H9 (cell line): ENCODE results near the gene PKMYT1. TPM values are rescaled to one million over a fixed set of nuclear protein-coding genes. Genes with fewer than 3 reads are reported as not detected.

Source experiments
- DNase-seq: peaks from one replicate; pipeline ENCODE4 v3.0.0-alpha.2; 2017
- H2AFZ ChIP-seq: one replicate; pipeline ENCODE4 v1.6.1; 2013; ENCODE audit warnings: mild to moderate bottlenecking, low read length, control low read depth, moderate library complexity
- H2AK5ac ChIP-seq: 2 replicates; pipeline ENCODE4 v1.6.1; 2013; ENCODE audit warnings: low read length, control low read depth, mixed read lengths; ENCODE audit not compliant: insufficient read length
- H2BK120ac ChIP-seq: one replicate; pipeline ENCODE4 v1.6.1; 2013; ENCODE audit warnings: low read depth, mild to moderate bottlenecking, low read length, control low read depth, inconsistent platforms; ENCODE audit not compliant: poor library complexity, severe bottlenecking
- H2BK12ac ChIP-seq: 2 replicates; pipeline ENCODE4 v1.6.1; 2013; ENCODE audit warnings: low read length, control low read depth, mixed read lengths, low read depth; ENCODE audit not compliant: insufficient read length
- H2BK15ac ChIP-seq: 2 replicates; pipeline ENCODE4 v1.6.1; 2013; ENCODE audit warnings: low read depth, low read length, control low read depth
- H2BK20ac ChIP-seq: one replicate; pipeline ENCODE4 v1.6.1; 2013; ENCODE audit warnings: low read depth, mild to moderate bottlenecking, low read length, control low read depth, inconsistent platforms; ENCODE audit not compliant: poor library complexity, severe bottlenecking
- H2BK5ac ChIP-seq: 2 replicates; pipeline ENCODE4 v1.6.1; 2013; ENCODE audit warnings: low read length, control low read depth, mixed read lengths; ENCODE audit not compliant: insufficient read length
- H3K14ac ChIP-seq: 2 replicates; pipeline ENCODE4 v1.6.1; 2013; ENCODE audit warnings: low read length, control low read depth; ENCODE audit not compliant: insufficient read depth
- H3K18ac ChIP-seq: 2 replicates; pipeline ENCODE4 v1.6.1; 2013; ENCODE audit warnings: low read depth, mild to moderate bottlenecking, mixed read lengths, low read length, control low read depth; ENCODE audit not compliant: insufficient read length
- H3K23ac ChIP-seq: 2 replicates; pipeline ENCODE4 v1.6.1; 2013; ENCODE audit warnings: low read length, control low read depth, mixed read lengths, low read depth; ENCODE audit not compliant: insufficient read length
- H3K23me2 ChIP-seq: 2 replicates; pipeline ENCODE4 v1.6.1; 2013; ENCODE audit warnings: low read depth, mild to moderate bottlenecking, mixed read lengths, low read length, control low read depth; ENCODE audit not compliant: insufficient read length, poor library complexity, severe bottlenecking
- H3K27ac ChIP-seq: 2 replicates; pipeline ENCODE4 v1.5.1; 2013; ENCODE audit warnings: low read length, control low read depth, mixed read lengths, low read depth; ENCODE audit not compliant: insufficient read length
- H3K27me3 ChIP-seq: 2 replicates; pipeline ENCODE4 v1.6.1; 2013; ENCODE audit warnings: low read length, control low read depth, inconsistent platforms; ENCODE audit not compliant: insufficient read depth
- H3K4ac ChIP-seq: 2 replicates; pipeline ENCODE4 v1.6.1; 2013; ENCODE audit warnings: low read depth, mild to moderate bottlenecking, control low read depth, inconsistent platforms, low read length, moderate library complexity
- H3K4me1 ChIP-seq: 2 replicates; pipeline ENCODE4 v1.6.1; 2013; ENCODE audit warnings: low read length, control low read depth, inconsistent platforms; ENCODE audit not compliant: insufficient read depth
- H3K4me2 ChIP-seq: 2 replicates; pipeline ENCODE4 v1.6.1; 2013; ENCODE audit warnings: low read length, control low read depth, mixed read lengths; ENCODE audit not compliant: insufficient read length, insufficient read depth
- H3K56ac ChIP-seq: 2 replicates; pipeline ENCODE4 v1.6.1; 2013; ENCODE audit warnings: low read depth, mild to moderate bottlenecking, mixed read lengths, low read length, control low read depth; ENCODE audit not compliant: insufficient read length
- H3K79me1 ChIP-seq: 2 replicates; pipeline ENCODE4 v1.6.1; 2013; ENCODE audit warnings: low read depth, mild to moderate bottlenecking, moderate library complexity, low read length, control low read depth, inconsistent platforms; ENCODE audit not compliant: insufficient read depth, poor library complexity, severe bottlenecking
- H3K79me2 ChIP-seq: 2 replicates; pipeline ENCODE4 v1.6.1; 2013; ENCODE audit warnings: low read length, control low read depth, inconsistent platforms; ENCODE audit not compliant: insufficient read depth
- H3K9ac ChIP-seq: 2 replicates; pipeline ENCODE4 v1.6.1; 2013; ENCODE audit warnings: low read length, control low read depth, mixed read lengths; ENCODE audit not compliant: insufficient read length; ENCODE audit errors: extremely low read depth
- H3K9me3 ChIP-seq: one replicate; pipeline ENCODE4 v1.6.1; 2013; ENCODE audit warnings: low read depth, low read length, inconsistent platforms; ENCODE audit not compliant: control insufficient read depth
- H3T11ph ChIP-seq: one replicate; pipeline ENCODE4 v1.6.1; 2013; ENCODE audit warnings: mild to moderate bottlenecking, low read length, control low read depth, inconsistent platforms
- H4K20me1 ChIP-seq: one replicate; pipeline ENCODE4 v1.6.1; 2013; ENCODE audit not compliant: control insufficient read depth, insufficient read length, insufficient read depth
- H4K5ac ChIP-seq: 2 replicates; pipeline ENCODE4 v1.6.1; 2013; ENCODE audit warnings: low read depth, mild to moderate bottlenecking, mixed read lengths, low read length, control low read depth; ENCODE audit not compliant: insufficient read length
- H4K8ac ChIP-seq: replicated peaks from 2 replicates; pipeline ENCODE4 v1.6.1; 2013; ENCODE audit warnings: low read length, control low read depth, mixed read lengths, low read depth; ENCODE audit not compliant: insufficient read length
- H4K91ac ChIP-seq: 2 replicates; pipeline ENCODE4 v1.6.1; 2013; ENCODE audit warnings: low read depth, mild to moderate bottlenecking, moderate library complexity, mixed read lengths, low read length, control low read depth; ENCODE audit not compliant: insufficient read length
- H3K27ac Mint-ChIP-seq, 3 experiments: 2 replicates in 2 of 3; 3 replicates in 1 of 3; pipeline ENCODE4 v1.8.0; 2020 to 2021; ENCODE audit warnings: mixed read lengths in 3 of 3, mild to moderate bottlenecking in 1 of 3, moderate library complexity in 1 of 3
- H3K27me3 Mint-ChIP-seq: 2 replicates; pipeline ENCODE4 v1.8.0; 2021; ENCODE audit warnings: low read depth, mild to moderate bottlenecking, moderate library complexity, mixed read lengths
- H3K36me3 Mint-ChIP-seq, 3 experiments: 2 replicates in 2 of 3; 3 replicates in 1 of 3; pipeline ENCODE4 v1.8.0; 2020 to 2021; ENCODE audit warnings: low read depth in 3 of 3, mixed read lengths in 3 of 3; ENCODE audit not compliant: insufficient read depth in 1 of 3
- H3K4me1 Mint-ChIP-seq, 2 experiments: 2 replicates each; pipeline ENCODE4 v1.8.0; 2020; ENCODE audit warnings: mixed read lengths in 2 of 2
- H3K4me3 Mint-ChIP-seq, 2 experiments: 2 replicates in 1 of 2; 3 replicates in 1 of 2; pipeline ENCODE4 v1.8.0; 2020 to 2021; ENCODE audit warnings: mild to moderate bottlenecking in 2 of 2, mixed read lengths in 2 of 2, moderate library complexity in 1 of 2
- H3K9me3 Mint-ChIP-seq, 2 experiments: 2 replicates in 1 of 2; 3 replicates in 1 of 2; pipeline ENCODE4 v1.8.0; 2020; ENCODE audit warnings: mild to moderate bottlenecking in 2 of 2, mixed read lengths in 2 of 2, moderate library complexity in 1 of 2
- CTCF ChIP-seq: fragments of 200-600 bp; sonication (generic); conservative IDR thresholded peaks from 3 replicates; pipeline ENCODE4 v1.8.0; 2021; ENCODE audit warnings: antibody characterized with exemption, mild to moderate bottlenecking
- WGBS: extraction: QIAGEN DNeasy Blood & Tissue Kit; methylation state at CpG from one replicate; pipeline ENCODE4 v1.1.7; 2013; ENCODE audit warnings: missing lambda C conversion rate, low lambda C conversion rate, mixed read lengths; ENCODE audit not compliant: insufficient read length; ENCODE audit errors: extremely low coverage; 5-methylcytosine and 5-hydroxymethylcytosine counted together
- total RNA-seq: library from RNA; stranded (reverse); gene quantifications from 2 replicates; pipeline ENCODE4 v1.2.1, GENCODE V29; 2021

Gene PKMYT1
- total RNA-seq, 1 experiment from 2014 or later, result 114 TPM

GRCh38 chr16:2987286-2987685 is 7.0 kb upstream of the PKMYT1 start:
- H4K20me1 ChIP-seq, result no peaks in the 10 kb centered on the region

More at GRCh38 chr16:2987286-2987685, 7.0 kb upstream of the PKMYT1 start:
- H3K56ac ChIP-seq, result no peak overlapping the region
- H3K4ac ChIP-seq, result no peak overlapping the region
- Mint-ChIP-seq H3K4me3 (no peak overlapping the region), H3K27me3 (peaks cover 10% of the 10 kb centered on the region), H3K9me3 (no peaks in the 10 kb centered on the region), H3K27ac (no peak overlapping the region), H3K4me1 (peaks cover 17 to 50% of the 10 kb centered on the region in 2 experiments), H3K36me3 (no peaks in the 10 kb centered on the region)
- H3K79me1 ChIP-seq, result no peaks in the 10 kb centered on the region
- no peaks in the 10 kb centered on the region for H3K23me2 ChIP-seq
- H2BK5ac ChIP-seq, result no peak overlapping the region
- H3K27ac ChIP-seq, result no peak overlapping the region
- H2BK20ac ChIP-seq, result no peak overlapping the region
- peak overlapping the region; percentile 17; the same call in 1 of the 2 replicates for H3K14ac ChIP-seq
- H4K8ac ChIP-seq, result no peak overlapping the region
- no peak overlapping the region for H3K4me2 ChIP-seq
- no peak overlapping the region for H2BK12ac ChIP-seq
- H3K18ac ChIP-seq, result no peak overlapping the region
- H3K9me3 ChIP-seq, result no peaks in the 10 kb centered on the region
- no peak for DNase-seq
- no peak overlapping the region for H2BK120ac ChIP-seq
- no peak overlapping the region for H3T11ph ChIP-seq
- H4K91ac ChIP-seq, result no peak overlapping the region
- no peak overlapping the region for H2BK15ac ChIP-seq
- TF ChIP-seq CTCF, result no peak
- no peak overlapping the region for H2AK5ac ChIP-seq
- no CpG with 5 or more reads among the region's 9 CpGs for WGBS
- H3K79me2 ChIP-seq, result no peaks in the 10 kb centered on the region
- no peak overlapping the region for H2AFZ ChIP-seq
- H3K27me3 ChIP-seq, result no peaks in the 10 kb centered on the region
- no peak overlapping the region for H3K23ac ChIP-seq
- H3K9ac ChIP-seq, result no peak overlapping the region
- H4K5ac ChIP-seq, result no peak overlapping the region
- H3K4me1 ChIP-seq, result no peaks in the 10 kb centered on the region; the same call in 1 of the 2 replicates
